Nephron (organoid): Measurements from ENCODE around the gene ILK.

Source experiments
- H3K27ac Mint-ChIP-seq, 3 experiments: 2 replicates each; pipeline ENCODE4 v1.8.0; 2020; ENCODE audit warnings: mixed read lengths in 3 of 3, mild to moderate bottlenecking in 2 of 3, moderate library complexity in 1 of 3
- H3K27me3 Mint-ChIP-seq: 2 replicates; pipeline ENCODE4 v1.8.0; 2021; ENCODE audit warnings: low read depth, mild to moderate bottlenecking, moderate library complexity, mixed read lengths
- H3K36me3 Mint-ChIP-seq: 2 replicates; pipeline ENCODE4 v1.8.0; 2020; ENCODE audit warnings: low read depth, mixed read lengths
- H3K4me1 Mint-ChIP-seq: 2 replicates; pipeline ENCODE4 v1.8.0; 2020; ENCODE audit warnings: mixed read lengths
- H3K4me3 Mint-ChIP-seq, 3 experiments: 2 replicates each; pipeline ENCODE4 v1.8.0; 2020; ENCODE audit warnings: mild to moderate bottlenecking in 3 of 3, mixed read lengths in 3 of 3, moderate library complexity in 2 of 3
- H3K9me3 Mint-ChIP-seq: 2 replicates; pipeline ENCODE4 v1.8.0; 2020; ENCODE audit warnings: mixed read lengths
- CTCF ChIP-seq, 3 experiments: fragments of 200-600 bp; sonication (generic); IDR thresholded peaks; one replicate each; pipeline ENCODE4 v1.5.0; 2021; ENCODE audit warnings: antibody characterized with exemption in 3 of 3; ENCODE audit not compliant: unreplicated experiment in 3 of 3

Gene ILK

GRCh38 chr11:6579681-6580080 is 23.9 kb upstream of the ILK start:
- TF ChIP-seq CTCF (IDR thresholded peaks at IDR 0.05; ENCODE audit: unreplicated experiment in 3 of 3), result no peak
- peaks cover 21% of the 10 kb centered on the region for H3K4me1 Mint-ChIP-seq

GRCh38 chr11:6583584-6583983 is 20.0 kb upstream of the ILK start:
- Mint-ChIP-seq H3K36me3 (peaks cover 49% of the 10 kb centered on the region), H3K27ac (no peak overlapping the region), H3K4me3 (no peak overlapping the region), H3K9me3 (peaks cover 31% of the 10 kb centered on the region), H3K27me3 (no peaks in the 10 kb centered on the region), H3K4me1 (no peaks in the 10 kb centered on the region)
- TF ChIP-seq CTCF (IDR thresholded peaks at IDR 0.05; ENCODE audit: unreplicated experiment in 3 of 3), result no peak

More at GRCh38 chr11:6579681-6580080, 23.9 kb upstream of the ILK start:
- no peak overlapping the region for H3K4me3 Mint-ChIP-seq
- no peaks in the 10 kb centered on the region for H3K27me3 Mint-ChIP-seq
- peaks cover 27% of the 10 kb centered on the region for H3K9me3 Mint-ChIP-seq
- peaks cover 43% of the 10 kb centered on the region for H3K36me3 Mint-ChIP-seq
- H3K27ac Mint-ChIP-seq, result no peak overlapping the region

- H3K36me3 Mint-ChIP-seq, result peaks cover 49% of the 10 kb centered on the region
- no peak for TF ChIP-seq CTCF (IDR thresholded peaks at IDR 0.05; ENCODE audit: unreplicated experiment in 3 of 3)
- H3K27me3 Mint-ChIP-seq, result no peaks in the 10 kb centered on the region
- H3K27ac Mint-ChIP-seq, result no peak overlapping the region
- H3K4me1 Mint-ChIP-seq, result no peaks in the 10 kb centered on the region
- H3K4me3 Mint-ChIP-seq, result no peak overlapping the region
- peaks cover 31% of the 10 kb centered on the region for H3K9me3 Mint-ChIP-seq
Measured at GRCh38 chr11:6584528-6584927, 19.0 kb upstream of the ILK start.

GRCh38 chr11:6586434-6587359 is 16.9 kb upstream of the ILK start:
- Mint-ChIP-seq H3K4me3 (no peak overlapping the region), H3K9me3 (peaks cover 31% of the 10 kb centered on the region), H3K27ac (no peak overlapping the region), H3K27me3 (no peaks in the 10 kb centered on the region), H3K36me3 (peaks cover 43% of the 10 kb centered on the region), H3K4me1 (no peaks in the 10 kb centered on the region)
- no peak for TF ChIP-seq CTCF (IDR thresholded peaks at IDR 0.05; ENCODE audit: unreplicated experiment in 3 of 3)

- no peaks in the 10 kb centered on the region for H3K27me3 Mint-ChIP-seq
Measured at GRCh38 chr11:6587360-6587953, 16.1 kb upstream of the ILK start.

More at GRCh38 chr11:6587360-6587953, 16.1 kb upstream of the ILK start:
- no peak for TF ChIP-seq CTCF (IDR thresholded peaks at IDR 0.05; ENCODE audit: unreplicated experiment in 3 of 3)
- peaks cover 26% of the 10 kb centered on the region for H3K9me3 Mint-ChIP-seq
- H3K27ac Mint-ChIP-seq, result no peak overlapping the region
- H3K4me3 Mint-ChIP-seq, result no peak overlapping the region
- no peaks in the 10 kb centered on the region for H3K4me1 Mint-ChIP-seq
- H3K36me3 Mint-ChIP-seq, result peaks cover 40% of the 10 kb centered on the region
